OCI-LY7 (cell line): ENCODE measurements around the gene TIMP3.

Experiments
- CTCF ChIP-seq: fragments of 200-600 bp; sonication (generic); conservative IDR thresholded peaks from 2 replicates; pipeline ENCODE4 v1.5.1; 2014; ENCODE audit warnings: mild to moderate bottlenecking, antibody characterized with exemption, low read length, moderate library complexity, mixed read lengths
- EZH2phosphoT487 ChIP-seq: fragments of 200-600 bp; sonication (generic); IDR thresholded peaks from 2 replicates; pipeline ENCODE4 v1.6.1; 2018; ENCODE audit warnings: low read depth, borderline replicate concordance, mild to moderate bottlenecking, mixed run types, antibody characterized with exemption, low read length, moderate library complexity, mixed read lengths

GRCh38 chr22:32870474-32870873, 69.0 kb downstream of the TIMP3 start:
- no peak for TF ChIP-seq CTCF
- no peak for TF ChIP-seq EZH2phosphoT487
